AG10803 (cell line): ENCODE measurements around the gene NSUN3.

Experiments
- DNase-seq: peaks from one replicate; pipeline ENCODE4 v3.0.0; 2010; ENCODE audit warnings: low read depth
- H3K4me3 ChIP-seq: 2 replicates; pipeline ENCODE4 v1.5.1; 2011; ENCODE audit warnings: mild to moderate bottlenecking, low read length, control low read depth
- CTCF ChIP-seq: conservative IDR thresholded peaks from 2 replicates; pipeline ENCODE4 v1.5.1; 2011; ENCODE audit warnings: mild to moderate bottlenecking, low read length, control low read depth, inconsistent platforms

NSUN3 gene

DNA sequence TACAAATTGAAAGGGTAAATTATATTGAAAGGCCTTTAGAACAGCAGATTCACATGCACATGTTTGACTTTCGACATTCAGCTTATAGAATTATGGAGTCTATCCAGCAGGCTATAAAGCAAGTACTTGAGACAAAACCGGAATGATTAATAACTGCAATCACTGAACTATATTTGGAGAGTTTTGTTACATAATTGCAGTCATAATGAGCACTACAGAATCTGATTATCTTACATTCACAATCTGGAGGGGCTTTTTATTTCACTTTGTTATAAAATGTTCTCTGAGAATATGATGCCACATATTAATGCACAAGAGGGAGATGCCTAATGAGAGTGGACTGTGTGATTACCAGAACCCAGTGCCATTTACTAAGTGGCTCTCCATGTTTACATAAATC lies 64.3 kb downstream of the NSUN3 start:
- no peak for TF ChIP-seq CTCF

DNA sequence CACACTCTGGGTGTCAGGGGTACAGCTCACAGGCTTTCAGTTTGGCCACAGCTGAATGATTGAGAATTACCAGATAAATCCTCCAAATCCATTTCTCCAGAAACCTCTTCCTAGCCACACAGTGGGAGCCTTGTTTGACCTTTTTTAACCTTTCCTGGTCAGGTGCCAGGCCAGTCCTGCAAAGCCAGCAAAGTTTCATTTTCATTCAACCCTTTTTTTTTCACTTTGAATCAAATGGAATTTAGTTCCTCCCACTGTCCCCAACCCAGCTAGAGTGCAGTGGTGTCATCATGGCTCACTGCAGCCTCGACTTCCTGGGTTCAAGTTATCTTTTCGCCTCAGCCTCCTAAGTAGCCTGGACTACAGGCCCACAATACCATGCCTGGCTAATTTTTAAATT lies 67.8 kb downstream of the NSUN3 start:
- H3K4me3 ChIP-seq = no peak overlapping the region
- DNase-seq = no peak
- no peak for TF ChIP-seq CTCF

More for the DNA sequence above, 64.3 kb downstream of the NSUN3 start:
- no peak for DNase-seq
- H3K4me3 ChIP-seq = no peak overlapping the region

- no peak for TF ChIP-seq CTCF
- H3K4me3 ChIP-seq = no peak overlapping the region
- DNase-seq = no peak
Observed at GRCh38 chr3:94132777-94133176, 69.9 kb downstream of the NSUN3 start.

DNA sequence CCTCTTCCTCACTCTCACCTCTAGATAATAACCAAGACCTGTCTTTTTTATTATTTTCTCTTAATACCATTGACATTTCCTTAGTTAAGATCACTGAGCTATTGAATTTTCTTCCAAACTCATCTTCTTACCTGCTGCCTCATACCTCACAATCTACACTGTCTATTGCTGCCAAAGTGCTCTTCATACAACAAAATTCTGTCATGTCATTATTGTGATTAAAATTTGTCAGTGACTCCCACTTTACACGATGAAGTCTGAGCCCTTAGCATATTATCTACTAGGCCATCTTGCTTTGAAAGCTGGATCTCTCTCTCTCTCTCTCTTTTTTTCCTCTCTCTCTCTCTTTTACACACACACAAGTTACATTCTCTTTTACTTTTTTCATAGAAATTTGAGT lies 73.3 kb downstream of the NSUN3 start:
- no peak for DNase-seq
- H3K4me3 ChIP-seq = no peak overlapping the region
- no peak for TF ChIP-seq CTCF

GRCh38 chr3:94137377-94137776 lies 74.5 kb downstream of the NSUN3 start:
- peak; percentile 5 for DNase-seq
- no peak for TF ChIP-seq CTCF
- no peak overlapping the region for H3K4me3 ChIP-seq

- no peak overlapping the region for H3K4me3 ChIP-seq
- no peak for TF ChIP-seq CTCF
- no peak for DNase-seq
Observed at GRCh38 chr3:94146455-94146854, 83.6 kb downstream of the NSUN3 start.

DNA sequence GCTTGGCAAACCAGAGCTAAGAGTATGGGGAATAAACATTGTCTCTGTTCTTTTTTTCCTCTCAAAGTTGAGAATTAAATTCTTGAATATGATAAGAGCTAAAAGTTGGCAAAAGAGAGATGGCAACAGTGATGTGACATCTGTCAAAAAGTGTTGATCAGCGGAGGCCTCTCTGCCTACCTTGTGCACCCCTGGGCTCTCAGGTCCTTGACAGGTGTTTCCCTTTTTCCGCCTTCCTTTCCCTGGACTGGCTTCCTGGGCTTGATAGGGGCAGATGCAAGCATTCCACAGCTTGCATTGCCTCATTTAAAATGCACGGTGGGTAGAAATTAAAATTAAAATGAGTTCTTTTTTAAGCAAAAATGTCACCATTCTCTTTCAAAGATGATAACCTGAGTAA lies 84.2 kb downstream of the NSUN3 start:
- no peak for TF ChIP-seq CTCF
- H3K4me3 ChIP-seq = no peak overlapping the region
- DNase-seq = no peak
